GM12801 (cell line): ENCODE measurements around the gene PLXNA4.

Experiments used
- TF ChIP-seq, protein P1 (sequence below): IDR thresholded peaks from one replicate; pipeline ENCODE4 v1.5.1; 2011; ENCODE audit warnings: control low read depth; ENCODE audit not compliant: insufficient read length; ENCODE audit errors: extremely low read depth

PLXNA4 gene

DNA sequence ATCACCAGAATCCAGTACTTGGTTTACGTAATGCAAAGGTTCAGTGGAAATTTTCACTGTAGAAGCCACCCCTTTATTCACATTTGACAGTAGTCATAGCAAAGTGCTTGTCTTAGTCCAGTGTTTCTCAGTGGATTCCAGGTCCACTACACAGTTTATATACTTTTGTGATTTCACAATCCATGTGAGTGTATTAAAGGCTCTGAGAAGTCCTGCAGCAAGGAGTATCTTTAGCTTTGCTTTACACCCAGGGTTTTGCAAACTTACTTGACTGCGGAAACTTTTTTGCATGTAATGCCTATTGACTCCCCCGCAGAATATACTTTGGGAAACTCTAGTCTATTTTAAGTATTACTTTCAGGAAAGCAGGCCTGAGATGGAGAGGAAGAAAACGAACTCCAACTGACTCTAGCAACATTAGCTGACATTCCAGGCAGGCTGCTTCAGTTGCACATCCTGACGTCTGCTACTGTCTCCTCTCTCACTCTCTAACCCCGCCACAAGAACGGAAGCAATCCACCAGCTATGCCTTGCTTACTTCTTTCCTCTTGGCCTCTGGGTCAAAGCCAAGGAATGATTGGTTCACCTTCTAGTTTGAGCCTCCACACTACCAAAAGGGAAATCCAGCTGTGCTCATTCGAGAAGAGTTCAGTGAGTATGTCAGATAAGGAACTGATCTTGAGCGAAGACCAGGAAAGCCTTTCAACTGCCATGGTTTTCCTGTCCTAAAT is 6.2 kb downstream of the PLXNA4 start:
- TF ChIP-seq, protein P1, sequence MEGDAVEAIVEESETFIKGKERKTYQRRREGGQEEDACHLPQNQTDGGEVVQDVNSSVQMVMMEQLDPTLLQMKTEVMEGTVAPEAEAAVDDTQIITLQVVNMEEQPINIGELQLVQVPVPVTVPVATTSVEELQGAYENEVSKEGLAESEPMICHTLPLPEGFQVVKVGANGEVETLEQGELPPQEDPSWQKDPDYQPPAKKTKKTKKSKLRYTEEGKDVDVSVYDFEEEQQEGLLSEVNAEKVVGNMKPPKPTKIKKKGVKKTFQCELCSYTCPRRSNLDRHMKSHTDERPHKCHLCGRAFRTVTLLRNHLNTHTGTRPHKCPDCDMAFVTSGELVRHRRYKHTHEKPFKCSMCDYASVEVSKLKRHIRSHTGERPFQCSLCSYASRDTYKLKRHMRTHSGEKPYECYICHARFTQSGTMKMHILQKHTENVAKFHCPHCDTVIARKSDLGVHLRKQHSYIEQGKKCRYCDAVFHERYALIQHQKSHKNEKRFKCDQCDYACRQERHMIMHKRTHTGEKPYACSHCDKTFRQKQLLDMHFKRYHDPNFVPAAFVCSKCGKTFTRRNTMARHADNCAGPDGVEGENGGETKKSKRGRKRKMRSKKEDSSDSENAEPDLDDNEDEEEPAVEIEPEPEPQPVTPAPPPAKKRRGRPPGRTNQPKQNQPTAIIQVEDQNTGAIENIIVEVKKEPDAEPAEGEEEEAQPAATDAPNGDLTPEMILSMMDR: no peak

DNA sequence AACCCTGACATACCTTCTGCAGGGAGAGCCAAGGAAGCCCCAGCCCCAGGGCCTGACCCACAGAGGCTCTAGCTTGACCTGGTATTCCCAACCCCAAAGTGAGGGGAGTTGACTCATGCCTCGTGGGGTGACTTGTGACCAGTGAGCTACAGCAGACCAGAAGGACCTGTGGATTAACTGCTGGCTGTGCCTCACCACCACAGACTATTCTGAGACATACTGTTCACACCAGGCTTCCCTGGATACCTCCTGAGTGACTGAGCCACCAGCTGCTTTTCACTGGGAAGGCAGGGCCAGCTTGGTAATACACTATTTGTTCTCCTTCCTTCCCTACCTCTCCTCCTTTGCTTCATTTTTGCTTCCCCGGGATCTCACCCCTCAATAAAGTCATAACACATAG is 7.3 kb downstream of the PLXNA4 start:
- TF ChIP-seq, protein P1: no peak

- TF ChIP-seq, protein P1: no peak
Measured at GRCh38 chr7:132565885-132566284, 10.4 kb downstream of the PLXNA4 start.

DNA sequence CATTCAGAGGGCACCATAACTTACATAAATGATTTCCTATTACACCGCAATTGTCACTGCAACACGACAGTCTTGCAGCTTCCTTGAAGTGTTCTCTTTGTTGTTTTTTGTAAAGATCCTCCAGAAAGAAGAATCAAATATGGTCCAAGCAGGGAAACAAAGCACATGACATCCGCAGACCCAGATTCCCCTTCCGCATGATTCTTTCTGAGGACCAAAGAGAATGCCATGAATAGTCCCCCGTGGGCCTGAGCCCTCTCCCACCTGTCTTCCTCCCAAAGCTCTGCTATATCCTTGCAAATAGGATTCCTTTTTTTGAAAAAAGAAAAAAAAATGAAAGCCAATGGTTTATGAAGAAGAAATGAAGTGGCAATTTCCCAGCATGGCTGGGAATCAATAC is 10.8 kb downstream of the PLXNA4 start:
- TF ChIP-seq, protein P1: no peak

DNA sequence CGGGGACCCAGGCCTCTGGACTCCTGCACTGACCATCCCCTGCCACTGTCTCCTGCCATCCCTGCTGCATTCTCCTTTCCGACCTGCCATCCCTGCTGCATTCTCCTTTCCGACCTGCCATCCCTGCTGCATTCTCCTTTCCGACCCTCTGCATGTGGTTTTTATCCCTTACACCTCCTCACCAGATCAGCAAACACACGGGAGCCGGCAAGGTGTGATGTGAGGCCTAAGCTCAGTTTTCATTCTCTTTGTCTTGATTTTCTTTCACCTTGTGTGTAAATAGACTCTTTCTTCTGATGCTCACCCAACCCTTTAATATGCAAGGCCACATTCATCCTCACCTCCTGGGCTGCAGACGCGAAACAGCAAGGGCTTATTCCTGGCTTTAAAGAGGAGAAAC is 11.4 kb downstream of the PLXNA4 start:
- TF ChIP-seq, protein P1: no peak

- TF ChIP-seq, protein P1: no peak
Measured at GRCh38 chr7:132564090-132564489, 12.2 kb downstream of the PLXNA4 start.

- TF ChIP-seq, protein P1: no peak
Measured at GRCh38 chr7:132562690-132563089, 13.6 kb downstream of the PLXNA4 start.
